ENCODE measurements around the gene PLXNB2.
"Not testable (repeated sequence)": the region's sequence is repeated elsewhere in the genome, so short reads cannot be mapped to it uniquely, and the experiment has no call there.

PLXNB2 gene

DNA sequence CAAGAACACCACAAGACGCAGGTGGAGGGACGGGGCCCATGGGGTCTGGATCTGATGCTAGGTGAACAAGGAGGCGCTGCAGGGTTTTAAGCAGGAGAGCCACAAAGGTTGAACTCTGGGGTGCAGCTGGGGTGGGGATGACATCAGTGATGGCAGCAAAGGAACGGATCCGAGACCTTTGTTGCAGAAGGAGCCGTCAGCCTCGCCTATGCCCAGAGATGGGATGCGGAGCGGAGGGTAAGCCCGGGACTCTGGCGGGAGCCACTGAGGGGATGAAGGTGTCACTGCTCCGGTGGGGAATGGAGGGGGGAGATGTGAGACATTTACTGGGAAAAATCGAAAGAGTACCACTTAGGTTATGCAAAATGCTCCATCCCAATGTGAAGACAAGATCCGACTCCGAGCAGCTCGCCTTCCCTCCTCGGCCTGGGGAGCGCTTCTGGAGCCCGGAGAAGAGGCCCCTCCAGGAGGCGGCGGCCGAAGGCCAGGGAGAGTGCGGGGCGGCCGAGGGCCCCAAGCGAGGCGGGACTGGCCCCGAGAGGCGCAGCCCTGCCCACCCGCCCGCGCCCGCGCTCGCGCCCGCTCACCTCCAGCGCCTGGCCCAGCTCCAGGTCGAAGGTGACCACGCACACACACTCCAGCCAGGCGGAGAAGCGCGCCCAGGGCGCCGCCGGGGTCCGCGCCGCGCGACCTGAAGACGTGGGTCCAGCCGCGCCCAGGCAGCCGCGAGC, 18.9 kb upstream of the PLXNB2 start:
- DNase-seq, result no peak

DNA sequence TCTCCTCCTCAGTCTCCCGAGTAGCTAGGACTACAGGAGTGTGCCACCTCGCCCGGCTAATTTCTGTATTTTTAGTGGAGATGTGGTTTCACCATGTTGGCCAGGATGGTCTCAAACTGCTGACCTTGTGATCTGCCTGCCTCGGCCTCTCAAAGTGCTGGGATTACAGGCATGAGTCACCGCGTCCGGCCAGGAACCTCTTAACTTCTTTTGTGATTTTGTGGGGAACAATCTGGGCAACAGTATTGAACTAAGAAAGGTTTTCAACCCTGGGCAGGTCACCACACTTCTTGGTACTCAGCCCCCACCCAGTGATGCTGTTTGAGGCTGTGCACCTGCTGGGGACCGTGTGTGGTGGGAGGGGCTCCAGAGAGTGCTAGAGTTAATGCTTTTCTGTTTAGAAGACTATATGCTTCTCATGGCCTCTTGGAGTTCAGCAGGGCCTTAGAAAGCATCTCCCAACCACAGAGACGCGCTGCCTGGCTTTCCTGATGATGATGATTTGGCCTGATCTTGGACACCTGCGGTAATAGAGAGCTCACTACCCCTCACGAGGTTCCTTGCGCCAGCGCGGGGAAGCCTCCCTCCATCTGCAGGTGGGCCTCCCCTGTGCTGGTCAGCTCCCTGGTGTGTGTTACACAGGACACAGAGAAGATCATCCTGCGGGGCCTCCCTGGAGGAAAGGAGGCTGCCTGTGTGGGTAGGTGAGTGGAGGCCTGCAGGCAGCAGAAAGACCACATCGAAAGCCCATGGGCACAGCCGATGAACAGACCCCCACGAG, 18.2 kb upstream of the PLXNB2 start:
- no peak for DNase-seq

DNA sequence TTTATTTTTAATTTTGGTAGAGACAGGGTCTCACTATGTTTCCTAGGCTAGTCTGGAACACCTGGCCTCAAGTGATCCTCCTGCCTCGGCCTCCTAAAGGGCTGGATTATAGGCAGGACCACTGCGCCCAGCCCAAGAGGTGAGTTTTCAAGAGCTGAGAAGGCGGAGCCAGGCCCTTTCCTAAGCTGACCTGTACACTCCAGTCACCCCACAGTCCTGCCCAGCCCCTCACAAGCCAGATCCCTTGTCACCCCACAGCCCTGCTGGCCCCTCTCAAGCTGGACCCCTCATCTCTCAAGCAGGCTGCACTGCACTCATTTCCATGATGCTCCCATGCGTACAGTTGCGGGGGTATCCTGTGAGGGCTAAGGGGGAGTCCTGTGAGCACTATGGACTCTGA, 16.5 kb upstream of the PLXNB2 start:
- no peak for DNase-seq

DNA sequence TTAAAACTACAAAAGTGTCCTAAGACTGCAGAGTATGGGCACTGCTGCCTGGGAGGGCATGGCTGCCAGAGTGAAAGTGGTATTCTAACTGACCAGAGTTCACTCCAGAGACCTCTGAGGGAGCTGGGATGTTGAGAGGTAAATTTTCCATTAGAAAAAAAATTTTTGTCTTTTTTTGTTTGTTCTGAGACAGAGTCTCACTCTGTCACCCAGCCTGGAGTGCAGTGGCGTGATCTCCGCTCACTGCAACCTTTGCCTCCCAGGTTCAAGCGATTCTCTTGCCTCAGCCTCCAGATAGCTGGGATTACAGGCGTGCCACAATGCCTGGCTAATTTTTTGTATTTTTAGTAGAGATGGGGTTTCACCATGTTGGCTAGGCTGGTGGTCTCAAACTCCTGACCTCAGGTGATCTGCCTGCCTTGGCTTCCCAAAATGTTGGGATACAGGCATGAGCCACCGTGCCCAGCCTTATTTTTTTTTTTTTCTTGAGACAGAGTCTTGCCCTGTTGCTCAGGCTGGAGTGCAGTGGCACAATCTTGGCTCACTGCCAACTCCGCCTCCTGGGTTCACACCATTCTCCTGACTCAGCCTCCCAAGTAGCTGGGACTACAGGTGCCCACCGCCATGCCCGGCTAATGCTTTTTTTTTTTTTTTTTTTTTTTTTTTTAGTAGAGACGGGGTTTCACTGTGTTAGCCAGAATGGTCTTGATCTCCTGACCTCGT, 15.1 kb upstream of the PLXNB2 start:
- not testable (repeated sequence) for DNase-seq

DNA sequence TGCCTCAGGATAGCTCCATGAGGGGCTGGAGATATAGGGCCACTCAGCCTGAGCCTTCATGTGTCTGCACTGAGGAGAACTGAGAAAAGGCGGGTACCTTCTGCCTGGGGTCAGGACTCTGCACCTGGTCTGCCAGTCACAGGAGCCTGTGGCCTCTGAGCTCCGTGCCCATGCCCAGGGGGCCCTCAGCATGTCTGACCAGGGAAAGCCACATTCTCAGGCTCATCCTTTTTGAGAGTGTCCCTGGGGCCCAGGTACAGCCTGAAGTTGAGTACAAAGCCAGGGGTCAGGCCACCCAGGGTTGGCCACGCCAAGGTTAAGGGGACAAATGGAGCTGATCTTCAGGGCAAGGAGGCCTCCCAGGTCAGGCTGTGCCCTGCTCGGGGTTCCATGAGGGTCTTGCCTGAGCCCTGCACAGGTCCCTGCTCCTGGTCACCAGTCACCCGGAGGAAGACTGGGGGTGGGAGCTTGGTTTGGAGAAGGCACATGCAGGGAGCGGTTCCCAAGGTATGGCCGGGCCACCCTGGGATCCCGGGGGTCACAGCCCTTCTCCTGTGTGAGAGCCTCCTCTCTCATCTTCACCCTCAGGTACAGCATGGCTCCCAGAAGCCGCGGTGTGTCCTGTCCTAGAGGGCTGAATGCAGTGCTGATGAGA, 13.4 kb upstream of the PLXNB2 start:
- no peak for DNase-seq

DNA sequence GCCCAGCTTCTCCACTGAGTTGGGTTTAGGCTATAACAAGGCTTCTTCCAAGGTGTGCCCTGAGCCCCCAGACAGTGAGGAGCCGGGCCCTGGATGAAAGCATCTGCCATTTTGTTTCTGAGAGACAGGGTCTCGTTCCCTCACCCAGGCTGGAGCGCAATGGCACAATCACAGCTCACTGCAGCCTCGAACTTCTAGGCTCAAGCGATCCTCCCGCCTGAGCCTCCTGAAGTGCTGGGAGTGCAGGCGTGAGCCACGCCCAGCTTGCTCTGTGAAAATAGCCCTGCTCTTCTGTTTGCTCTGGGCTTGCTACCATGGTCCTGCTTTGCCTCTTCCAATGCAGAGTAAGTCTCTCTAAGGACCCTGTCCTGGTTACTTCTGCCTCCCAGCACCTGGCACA, 12.7 kb upstream of the PLXNB2 start:
- DNase-seq, result no peak

DNA sequence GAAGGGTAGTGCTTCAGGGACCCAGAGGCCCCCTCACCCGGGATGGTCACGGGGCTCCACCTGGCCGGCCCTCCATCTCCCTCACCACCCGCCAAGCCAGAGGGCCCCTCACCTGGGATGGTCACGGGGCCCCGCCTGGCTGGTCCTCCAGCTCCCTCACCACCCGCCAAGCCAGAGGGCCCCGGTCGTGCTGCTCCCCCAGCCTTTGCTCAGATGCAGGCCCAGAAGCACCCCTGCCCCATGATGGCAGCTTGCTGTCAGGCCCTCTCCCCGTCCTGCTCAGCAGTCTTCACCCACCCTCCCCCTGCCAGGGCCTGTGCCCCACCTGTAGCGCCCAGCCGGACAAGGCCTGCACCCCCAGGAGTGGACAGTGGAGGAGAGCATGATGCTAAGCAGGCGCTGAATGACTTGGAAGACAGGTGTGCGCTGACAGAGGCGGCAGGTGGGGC, 12.1 kb upstream of the PLXNB2 start:
- no peak for DNase-seq

DNA sequence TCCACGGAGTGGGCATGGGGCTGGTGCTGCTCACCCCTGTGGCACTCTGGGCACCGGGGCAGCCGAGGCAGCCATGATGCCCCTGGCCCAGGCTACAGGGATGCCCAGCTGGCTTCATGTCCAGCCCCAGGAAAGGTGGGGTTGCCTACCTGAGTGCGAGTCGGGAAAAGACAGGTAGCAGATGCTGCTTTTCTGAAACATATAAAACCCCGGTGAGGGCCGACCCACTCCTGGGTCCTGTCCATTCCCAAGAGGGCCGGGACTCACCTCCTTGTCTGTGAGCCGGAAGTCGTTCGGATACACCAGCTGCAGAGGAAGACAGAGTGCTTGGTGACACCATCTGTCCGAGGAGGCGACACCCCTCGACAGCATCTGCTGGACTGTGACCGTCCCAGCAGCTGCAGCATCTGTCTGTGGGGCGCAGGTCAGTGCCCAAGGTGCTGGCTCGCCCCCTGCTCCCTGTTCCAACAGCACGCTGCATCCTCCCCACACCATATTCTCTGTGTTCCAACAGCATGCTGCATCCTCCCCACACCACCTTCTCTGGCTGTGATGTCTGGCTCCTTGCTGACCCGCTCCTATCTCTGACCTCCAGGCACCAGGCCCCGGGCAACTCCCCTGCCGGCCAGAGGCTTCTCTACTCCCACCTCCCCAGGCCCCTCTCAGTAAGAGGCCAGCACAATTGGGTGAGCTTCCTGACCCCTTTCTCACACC, 11.4 kb upstream of the PLXNB2 start:
- DNase-seq, result no peak

DNA sequence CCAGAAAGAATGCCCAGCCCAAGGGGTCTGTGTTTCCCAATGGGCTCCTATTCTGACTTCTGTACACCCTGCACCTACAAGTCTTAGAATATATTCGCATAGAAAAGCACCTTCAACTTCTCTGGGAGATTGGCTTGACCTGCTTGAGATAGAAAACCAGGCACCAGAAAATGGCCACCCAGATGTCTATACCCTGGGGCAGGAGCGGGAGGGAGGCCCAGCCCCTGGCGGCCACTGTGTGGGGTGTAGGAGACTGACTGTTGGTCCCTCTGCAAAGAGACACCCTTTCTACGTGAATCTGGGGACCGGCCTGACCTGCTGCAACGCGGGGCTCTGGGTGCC, 10.9 kb upstream of the PLXNB2 start:
- DNase-seq, result no peak

DNA sequence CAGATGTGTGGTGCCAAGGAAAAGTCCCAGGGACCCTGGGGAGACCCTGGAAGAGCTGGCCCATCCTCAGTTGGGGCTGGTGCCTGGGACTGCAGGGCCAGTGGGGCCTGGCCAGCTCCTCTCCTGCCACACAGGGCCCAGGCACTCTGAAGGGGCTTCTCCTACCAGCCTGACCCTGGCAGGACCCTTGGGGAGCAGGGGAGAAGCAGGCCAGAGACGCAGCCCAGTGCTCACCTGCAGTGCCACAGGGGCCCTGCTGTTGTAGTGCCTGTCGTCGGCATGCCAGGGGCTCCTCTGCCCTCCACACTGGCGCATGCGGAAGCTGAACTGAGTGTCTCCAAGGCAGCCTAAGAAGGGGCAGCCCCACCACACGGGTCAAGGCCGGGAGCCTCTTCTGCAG, 10.2 kb upstream of the PLXNB2 start:
- no peak for DNase-seq

DNA sequence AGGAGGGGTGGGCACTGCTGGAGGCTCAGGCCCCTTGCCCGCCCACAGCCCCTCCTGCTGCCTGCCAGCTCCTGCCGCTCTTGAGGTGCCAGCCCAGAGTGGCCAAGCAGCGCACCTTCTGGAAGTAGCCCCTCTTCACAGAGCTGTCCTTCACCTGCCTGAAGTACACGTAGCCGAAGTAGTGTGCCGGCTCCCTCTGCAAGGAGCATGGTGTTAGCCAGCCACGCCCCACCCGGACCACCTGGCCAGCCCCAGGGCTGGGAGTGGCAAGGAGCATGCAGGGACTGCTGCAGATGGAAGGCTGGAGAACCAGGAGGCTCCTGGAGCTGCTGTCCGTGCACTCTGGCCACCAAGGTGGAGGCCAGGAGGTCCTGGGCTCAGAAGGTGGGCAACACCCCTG, 9.7 kb upstream of the PLXNB2 start:
- no peak for DNase-seq

DNA sequence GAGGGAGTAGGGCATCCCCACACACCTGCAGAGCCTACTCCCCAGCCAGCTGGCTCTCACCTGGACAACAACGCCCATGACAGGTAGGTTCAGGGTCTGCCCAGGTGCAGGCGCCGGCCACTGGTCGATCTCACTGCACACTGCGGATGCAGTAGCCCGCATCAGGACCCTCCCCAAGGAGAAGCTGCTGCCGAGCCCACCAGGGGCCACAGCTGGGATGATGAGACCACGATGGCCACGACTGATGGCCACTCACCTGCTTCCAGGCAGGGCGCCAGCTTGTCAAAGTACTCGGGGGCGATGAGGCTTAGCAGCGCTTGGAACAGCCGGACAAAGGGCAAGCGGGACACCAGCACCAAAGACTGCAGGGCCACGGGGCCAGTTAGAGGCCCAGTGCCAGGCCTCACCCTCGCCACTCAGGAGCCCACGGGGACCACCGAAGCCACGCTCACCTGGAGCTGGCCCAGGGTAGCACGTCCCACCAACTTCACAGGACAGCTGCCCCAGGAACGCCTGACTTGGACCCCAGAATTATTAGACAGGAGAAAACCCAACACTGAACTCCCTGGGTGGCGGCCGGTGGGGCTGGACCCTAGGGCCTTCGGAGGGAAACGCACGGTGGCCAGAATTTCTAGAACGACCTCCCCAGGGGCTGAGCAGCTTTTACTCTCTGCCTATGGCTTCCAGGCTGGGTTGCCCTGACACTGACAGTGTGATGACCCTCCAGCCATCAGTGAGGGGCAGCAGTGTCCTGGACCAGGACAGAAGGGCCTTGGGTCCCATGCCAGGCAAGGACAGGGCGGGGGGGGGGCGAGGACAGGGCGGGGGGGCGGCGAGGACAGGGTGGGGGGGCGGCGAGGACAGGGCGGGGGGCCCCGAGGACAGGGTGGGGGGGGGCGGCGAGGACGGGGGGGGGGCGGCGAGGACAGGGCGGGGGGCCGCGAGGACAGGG, 8.9 kb upstream of the PLXNB2 start:
- no peak for DNase-seq

DNA sequence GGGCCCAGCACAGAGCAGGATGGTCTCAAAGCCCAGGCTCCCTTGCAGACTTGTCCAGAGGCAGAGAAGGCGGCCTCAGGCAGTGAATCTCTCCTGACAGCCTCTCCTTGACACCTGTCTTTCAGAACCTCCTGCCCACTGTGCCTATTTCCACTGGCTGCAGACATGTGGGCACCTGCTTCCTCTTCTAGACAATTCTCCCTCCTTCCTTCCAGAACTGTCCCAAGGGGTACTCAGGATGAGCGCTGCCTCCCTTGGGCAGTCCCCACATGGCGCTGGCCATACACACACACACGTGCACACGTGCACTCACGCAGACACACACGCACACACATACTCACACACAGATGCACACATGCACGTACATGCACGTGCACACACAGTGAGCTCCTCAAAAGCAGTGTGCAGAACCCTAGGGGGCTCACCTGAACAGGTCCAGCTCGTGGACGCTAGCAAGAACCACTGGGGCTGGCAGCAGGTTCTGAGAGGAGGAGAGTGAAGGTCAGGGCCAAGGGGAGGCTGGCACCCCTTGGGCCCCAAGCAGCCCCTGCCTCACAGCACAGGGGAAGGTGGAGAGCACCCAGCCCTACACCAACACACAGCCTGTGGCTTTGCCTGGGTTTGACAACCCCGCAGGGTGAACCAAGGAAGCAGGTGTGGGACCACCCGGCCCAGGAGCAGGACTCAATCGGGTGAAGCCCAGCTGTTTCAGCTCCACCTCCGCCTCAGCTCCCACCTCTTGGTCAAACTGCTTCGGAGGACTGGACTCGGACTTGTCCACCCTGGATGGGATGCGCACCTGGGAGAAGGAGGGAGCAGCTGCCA, 8.1 kb upstream of the PLXNB2 start:
- no peak for DNase-seq

DNA sequence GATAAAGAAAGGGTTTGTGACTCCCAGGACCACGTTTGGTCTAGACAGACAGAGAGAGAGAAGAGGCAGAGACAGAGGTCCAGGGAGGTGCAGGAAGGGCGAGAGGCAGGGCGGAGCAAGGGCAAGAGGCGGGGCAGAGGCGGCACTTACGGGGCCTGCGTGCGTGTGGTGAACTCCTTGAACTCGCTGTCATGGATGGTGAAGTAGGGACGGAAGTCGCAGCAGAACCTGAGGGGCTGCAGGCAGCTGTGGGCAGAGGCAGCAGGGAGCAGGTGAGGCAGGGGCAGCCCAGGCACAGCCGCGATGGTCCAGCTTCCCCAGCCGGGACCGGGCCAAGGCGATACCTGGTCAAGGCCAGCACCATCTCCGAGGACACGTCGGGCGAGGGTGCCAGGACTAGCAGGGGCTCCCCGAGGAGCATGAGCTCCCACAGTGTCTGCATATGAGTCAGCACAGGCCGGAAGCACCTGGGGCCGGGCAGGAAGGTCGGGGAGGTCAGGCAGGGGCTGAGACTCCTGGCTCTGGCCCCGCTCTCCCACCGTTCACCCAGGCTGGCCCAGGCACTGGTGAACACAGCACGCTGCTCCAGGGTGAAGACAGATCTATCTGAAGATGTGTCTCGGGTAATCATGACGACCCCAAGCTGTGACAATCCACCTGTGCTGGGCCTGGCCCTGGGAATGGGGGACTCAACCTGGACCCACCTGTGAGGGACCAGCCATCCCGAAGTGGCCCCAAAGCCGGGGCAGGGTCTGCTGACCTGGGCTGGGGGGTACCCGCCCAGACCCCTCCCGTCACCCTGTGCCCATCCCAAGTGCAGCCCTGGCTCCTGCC, 7.2 kb upstream of the PLXNB2 start:
- peak; percentile 90 for DNase-seq

DNA sequence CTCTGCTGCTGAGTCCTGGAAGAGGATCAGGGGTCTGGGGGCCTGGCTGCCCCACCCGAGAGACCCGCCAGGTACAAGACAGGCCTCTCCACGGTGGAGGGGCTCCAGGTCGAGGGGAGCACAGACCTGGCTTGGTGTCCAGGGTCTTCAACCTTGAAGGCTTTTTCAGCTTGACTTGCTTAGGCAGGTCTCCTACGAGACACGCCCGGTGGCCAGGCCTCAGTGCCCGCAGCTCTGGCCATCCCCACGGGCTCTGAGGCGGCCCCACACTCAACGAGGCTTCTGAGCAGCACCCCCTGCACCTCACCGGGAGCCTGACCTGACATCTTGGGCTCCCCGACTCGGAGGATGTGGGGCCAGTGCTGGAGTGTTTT, 6.6 kb upstream of the PLXNB2 start:
- DNase-seq, result no peak

DNA sequence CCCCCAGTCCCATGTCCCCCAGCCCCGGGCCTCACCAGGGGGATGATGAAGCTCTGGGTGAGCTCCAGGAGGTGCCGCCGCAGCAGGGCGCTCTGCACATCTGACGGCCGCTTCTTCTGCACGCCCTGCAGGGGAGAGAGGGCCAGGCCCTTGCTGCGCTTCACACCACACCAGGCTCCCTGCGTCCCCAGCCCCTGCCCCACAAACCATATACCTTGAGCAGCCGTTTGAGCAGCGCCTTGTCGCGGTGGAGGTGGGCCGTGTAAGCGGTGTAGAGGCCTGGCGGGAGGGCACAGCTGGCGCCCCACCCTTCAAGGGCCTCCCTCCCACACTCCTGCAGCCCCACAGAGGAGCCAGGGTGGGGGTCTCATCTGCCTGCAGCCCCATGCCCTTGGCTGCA, 6.2 kb upstream of the PLXNB2 start:
- no peak for DNase-seq

DNA sequence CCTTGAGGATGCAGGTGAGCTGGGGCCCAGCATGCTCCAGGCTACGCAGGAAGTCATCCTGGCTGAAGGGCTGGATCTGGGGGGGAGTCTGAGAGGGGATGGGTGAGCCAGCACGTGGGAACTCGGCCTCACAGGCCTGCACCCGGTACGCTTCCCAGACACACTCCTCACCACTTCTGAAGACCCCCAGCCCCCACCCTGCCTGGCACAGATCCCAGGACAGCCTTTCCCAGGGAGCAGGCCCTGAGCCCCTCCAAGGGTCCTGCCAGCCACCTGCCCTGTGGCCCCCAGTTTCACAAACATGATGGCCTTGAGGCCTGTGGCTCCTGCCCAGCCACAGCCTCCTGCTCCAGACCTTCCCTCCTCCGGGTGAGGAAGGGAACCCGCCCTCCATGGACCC, 5.6 kb upstream of the PLXNB2 start:
- DNase-seq, result no peak

DNA sequence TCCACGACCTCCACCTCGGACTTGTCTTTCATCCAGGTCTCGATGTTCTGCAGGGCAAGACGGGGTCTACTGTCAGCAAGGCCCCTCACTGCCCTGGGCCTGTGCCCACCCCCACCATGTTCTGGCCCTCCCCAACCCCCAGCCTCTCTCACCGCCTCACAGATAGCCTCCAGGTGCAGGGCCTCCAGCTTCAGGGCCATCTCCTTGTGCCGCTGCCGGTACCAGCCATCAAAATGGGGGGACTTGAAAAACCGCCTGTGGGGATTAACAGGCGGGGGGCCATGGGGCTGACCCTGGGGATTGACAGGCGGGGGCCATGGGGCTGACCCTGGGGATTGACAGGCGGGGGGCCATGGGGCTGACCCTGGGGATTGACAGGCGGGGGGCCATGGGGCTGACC, 4.9 kb upstream of the PLXNB2 start:
- DNase-seq, result no peak

DNA sequence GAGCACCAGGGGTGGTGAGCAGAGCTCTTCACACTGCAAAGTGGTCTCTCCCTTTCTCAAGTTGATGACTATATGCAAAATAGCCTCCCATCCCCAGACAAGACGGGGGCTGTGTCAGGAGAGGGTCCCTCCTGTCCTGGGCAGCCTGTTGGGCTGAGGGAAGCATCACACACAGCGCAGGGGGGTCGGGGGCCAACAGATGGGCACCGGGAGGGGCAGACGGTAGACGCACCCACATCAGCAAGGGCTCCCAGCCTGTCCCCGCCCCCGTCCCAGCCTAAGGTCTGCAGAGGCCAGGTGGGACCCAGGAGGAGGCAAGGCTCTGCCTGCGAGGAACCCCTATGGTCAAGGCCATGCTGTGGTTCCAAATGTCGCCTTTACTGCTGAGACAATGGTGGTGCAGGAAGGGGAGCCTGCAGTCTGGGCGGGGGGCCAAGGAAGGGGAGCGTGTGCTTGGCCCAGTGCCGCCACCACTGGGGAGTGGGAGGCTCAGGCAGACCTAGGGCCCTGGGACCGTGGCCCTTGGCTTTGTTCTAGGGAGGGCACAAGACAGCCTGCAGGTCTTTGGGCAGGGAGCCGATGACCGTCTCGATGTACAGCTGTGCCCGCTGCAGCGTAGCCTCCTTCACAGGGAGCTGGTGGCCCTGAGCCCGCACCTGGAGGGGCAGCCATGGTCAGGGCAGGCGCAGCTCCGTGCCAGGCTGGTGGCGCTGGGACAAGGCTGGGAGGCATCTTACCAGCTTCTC, 4.3 kb upstream of the PLXNB2 start:
- no peak for DNase-seq
